Limb (tissue), 2 donors: ENCODE results near the gene PIM1.
A peak's percentile ranks its signal among the peaks of the same experiment; 100 is the strongest.
"Not testable (repeated sequence)": the region's sequence is repeated elsewhere in the genome, so short reads cannot be mapped to it uniquely, and the experiment has no call there.

Experiments
- DNase-seq, 2 donors: peaks; one replicate each; pipeline ENCODE4 v3.0.0-alpha.2; 2016; ENCODE audit errors: extremely low spot score in 2 of 2

Gene PIM1

DNA sequence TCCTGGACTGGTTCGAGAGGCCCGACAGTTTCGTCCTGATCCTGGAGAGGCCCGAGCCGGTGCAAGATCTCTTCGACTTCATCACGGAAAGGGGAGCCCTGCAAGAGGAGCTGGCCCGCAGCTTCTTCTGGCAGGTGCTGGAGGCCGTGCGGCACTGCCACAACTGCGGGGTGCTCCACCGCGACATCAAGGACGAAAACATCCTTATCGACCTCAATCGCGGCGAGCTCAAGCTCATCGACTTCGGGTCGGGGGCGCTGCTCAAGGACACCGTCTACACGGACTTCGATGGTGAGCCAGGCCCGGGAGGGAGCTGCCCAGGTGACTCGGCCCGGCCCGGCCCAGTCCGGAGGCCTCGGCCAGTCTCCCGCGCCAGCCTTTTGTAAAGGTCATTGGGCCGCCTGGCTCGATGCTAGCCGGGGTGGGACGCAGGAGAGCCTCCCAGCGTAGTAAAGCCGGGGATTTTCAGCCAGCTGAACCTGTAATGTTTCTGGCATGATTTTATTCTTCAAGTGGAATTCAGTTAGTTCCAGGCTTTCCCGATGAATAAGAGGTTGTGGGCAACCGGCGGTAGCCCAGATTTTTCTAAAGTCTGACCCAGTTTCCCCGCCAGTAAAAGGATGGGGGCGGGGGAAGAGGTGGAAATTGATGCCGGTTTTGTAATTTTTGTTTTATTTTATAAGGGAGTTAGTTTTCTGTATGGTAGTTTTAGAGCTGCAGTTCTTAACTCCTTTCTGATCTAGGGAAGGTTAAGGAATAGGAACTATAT is 1.4 kb downstream of the PIM1 start:
- peak in 1 of 2 donors; percentile 64 for DNase-seq

DNA sequence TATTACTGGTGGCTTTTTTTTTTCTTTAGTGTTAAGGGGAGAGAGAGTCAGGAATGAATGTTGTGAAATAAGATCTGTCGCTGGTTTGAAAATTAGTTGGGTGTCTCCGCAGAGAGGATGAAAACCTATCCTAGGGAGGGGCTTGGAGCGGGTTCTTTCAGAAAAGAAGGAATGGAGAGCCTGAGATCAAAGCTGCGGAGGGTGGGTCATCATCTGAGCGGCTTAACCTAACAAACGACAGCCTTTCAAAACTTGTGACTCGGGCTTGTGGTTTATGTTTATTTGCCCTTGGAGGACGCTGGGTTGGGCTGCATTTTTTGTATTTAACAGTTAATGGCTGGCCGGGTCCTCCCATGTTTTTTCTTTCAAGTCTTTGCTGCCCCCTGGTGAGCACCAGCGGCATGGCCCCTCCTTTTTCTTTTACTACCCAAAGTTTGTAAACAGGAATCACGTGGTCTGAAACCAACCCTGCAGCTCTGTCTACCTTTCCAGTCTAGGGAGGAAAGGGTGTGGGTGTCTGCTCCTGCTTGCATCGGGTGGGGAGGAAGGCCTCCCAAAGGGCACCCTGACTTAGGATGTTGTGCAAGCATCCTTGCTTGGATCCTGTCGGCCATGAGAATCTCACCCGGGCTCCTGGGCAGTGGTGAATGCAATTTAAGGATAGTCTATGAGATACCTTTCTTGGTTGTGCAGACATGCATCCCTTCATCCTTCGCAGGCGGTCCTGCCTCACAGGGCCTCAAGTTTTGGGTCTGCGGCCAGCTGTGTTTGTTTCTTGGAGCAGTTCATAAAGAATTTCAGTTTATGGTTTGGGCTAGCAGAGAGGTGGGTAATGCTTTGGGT is 2.2 kb downstream of the PIM1 start:
- DNase-seq: peak; percentile 91 to 92

DNA sequence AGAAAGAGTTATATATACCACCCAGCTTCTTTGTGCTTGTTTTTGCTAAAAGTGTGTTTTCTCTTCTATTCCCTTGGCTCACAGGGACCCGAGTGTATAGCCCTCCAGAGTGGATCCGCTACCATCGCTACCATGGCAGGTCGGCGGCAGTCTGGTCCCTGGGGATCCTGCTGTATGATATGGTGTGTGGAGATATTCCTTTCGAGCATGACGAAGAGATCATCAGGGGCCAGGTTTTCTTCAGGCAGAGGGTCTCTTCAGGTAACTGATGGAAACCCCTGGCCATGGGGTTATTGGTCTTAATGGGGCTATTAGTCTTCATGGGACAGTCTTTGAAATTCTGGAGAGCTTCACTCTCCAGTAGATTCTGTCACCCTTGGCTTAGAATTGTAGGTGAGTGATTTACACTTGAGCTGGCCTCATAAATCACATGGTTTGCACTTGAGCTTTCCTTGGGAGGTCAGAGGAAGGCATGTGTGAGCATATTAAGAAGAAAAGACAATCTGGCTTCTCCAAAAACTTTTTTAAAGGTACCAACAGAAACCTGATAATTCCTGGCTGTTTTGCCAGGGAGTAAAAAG is 3.0 kb downstream of the PIM1 start:
- no peak for DNase-seq

DNA sequence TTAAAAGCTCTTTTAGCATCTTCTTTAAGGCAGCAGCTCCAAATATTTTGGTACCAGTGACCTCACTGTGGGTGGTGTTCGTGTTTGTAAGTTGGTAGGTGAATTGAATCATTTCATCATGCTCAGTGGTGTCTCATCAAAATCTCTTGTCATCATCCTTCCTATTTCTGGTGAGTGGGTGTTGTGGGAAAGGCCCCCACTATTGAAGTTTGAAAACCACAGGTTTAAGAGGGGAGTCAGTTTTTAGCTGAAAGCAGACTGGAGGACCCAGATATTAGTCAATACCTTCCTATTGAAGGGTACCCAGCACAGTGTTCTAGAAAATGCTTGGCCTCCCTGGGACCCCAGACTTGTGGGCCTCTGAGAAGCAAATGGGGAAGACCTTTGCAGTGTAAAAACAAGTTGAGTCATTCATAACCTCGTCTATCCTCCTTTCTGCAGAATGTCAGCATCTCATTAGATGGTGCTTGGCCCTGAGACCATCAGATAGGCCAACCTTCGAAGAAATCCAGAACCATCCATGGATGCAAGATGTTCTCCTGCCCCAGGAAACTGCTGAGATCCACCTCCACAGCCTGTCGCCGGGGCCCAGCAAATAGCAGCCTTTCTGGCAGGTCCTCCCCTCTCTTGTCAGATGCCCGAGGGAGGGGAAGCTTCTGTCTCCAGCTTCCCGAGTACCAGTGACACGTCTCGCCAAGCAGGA is 3.7 kb downstream of the PIM1 start:
- no peak for DNase-seq

DNA sequence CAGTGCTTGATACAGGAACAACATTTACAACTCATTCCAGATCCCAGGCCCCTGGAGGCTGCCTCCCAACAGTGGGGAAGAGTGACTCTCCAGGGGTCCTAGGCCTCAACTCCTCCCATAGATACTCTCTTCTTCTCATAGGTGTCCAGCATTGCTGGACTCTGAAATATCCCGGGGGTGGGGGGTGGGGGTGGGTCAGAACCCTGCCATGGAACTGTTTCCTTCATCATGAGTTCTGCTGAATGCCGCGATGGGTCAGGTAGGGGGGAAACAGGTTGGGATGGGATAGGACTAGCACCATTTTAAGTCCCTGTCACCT is 4.2 kb downstream of the PIM1 start:
- no peak for DNase-seq

DNA sequence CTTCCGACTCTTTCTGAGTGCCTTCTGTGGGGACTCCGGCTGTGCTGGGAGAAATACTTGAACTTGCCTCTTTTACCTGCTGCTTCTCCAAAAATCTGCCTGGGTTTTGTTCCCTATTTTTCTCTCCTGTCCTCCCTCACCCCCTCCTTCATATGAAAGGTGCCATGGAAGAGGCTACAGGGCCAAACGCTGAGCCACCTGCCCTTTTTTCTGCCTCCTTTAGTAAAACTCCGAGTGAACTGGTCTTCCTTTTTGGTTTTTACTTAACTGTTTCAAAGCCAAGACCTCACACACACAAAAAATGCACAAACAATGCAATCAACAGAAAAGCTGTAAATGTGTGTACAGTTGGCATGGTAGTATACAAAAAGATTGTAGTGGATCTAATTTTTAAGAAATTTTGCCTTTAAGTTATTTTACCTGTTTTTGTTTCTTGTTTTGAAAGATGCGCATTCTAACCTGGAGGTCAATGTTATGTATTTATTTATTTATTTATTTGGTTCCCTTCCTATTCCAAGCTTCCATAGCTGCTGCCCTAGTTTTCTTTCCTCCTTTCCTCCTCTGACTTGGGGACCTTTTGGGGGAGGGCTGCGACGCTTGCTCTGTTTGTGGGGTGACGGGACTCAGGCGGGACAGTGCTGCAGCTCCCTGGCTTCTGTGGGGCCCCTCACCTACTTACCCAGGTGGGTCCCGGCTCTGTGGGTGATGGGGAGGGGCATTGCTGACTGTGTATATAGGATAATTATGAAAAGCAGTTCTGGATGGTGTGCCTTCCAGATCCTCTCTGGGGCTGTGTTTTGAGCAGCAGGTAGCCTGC is 4.8 kb downstream of the PIM1 start:
- DNase-seq: no peak

DNA sequence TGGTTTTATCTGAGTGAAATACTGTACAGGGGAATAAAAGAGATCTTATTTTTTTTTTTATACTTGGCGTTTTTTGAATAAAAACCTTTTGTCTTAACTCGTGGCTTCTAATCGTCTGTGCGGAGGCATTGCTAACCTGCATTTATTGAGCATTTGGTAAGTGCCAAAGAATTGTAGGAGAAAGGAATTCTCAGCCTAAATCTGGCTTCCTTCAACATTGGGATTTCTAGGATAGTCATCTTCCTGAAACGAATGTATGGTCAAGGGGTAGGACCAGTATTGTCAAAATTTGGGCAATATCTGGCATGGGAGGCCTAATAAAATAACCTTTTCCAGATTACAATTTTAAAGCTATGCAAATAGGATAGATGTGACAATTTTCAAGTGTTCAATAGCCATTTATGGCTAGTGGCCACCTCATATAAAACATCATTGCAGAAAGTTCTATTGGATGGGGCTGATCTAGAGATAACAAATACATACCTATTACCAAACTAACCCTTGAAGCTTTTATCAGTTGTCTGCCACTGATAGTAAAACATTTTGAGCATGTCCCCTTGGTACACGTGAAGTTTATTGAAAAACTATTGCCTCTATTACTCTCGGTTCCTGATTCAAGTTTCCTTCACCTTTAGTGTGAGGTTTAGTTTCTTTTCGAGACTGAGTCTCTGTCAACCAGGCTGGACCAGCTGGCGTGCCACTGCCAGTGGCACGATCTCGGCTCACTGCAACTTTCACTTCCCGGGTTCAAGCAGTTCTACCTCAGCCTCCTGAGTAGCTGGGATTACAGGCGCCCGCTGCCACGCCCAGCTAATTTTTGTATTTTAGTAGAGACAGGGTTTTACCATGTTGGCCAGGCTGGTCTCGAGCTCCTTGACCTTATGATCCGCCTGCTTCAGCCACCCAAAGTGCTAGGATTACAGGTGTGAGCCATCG is 5.6 kb downstream of the PIM1 start:
- no peak for DNase-seq

DNA sequence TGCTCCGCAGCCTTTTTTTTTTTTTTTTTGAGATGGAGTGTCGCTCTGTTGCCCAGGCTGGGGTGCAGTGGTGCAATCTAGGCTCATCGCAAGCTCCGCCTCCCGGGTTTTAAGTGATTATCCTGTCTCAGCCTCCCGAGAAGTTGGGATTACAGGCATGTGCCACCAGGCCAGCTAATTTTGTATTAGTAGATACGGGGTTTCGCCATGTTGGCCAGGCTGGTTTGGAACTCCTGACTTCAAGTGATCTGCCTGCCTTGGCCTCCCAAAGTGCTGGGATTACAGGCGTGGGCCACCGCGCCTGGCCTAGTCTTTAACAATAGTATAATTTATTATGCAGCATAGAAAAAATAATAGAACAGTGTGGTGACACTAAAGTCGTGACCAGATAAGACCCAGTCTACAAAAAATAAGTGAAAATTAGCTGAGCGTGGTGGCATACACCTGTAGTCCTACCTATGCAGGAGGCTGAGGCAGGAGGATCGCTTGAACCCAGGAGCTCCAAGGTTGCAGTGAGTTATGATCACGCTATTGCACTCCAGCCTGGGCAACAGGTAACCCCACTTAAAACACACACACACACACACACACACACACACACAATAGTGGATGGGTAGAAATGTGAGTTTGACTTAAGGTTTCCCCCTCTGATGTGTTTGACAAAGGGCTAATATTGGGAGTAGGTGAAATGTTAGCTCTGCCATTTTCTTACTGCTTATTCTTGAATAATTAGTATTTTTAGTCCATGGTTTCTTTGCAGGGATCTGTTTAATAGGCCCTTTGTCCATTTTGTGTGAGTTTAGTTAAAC is 6.5 kb downstream of the PIM1 start:
- DNase-seq: no peak

DNA sequence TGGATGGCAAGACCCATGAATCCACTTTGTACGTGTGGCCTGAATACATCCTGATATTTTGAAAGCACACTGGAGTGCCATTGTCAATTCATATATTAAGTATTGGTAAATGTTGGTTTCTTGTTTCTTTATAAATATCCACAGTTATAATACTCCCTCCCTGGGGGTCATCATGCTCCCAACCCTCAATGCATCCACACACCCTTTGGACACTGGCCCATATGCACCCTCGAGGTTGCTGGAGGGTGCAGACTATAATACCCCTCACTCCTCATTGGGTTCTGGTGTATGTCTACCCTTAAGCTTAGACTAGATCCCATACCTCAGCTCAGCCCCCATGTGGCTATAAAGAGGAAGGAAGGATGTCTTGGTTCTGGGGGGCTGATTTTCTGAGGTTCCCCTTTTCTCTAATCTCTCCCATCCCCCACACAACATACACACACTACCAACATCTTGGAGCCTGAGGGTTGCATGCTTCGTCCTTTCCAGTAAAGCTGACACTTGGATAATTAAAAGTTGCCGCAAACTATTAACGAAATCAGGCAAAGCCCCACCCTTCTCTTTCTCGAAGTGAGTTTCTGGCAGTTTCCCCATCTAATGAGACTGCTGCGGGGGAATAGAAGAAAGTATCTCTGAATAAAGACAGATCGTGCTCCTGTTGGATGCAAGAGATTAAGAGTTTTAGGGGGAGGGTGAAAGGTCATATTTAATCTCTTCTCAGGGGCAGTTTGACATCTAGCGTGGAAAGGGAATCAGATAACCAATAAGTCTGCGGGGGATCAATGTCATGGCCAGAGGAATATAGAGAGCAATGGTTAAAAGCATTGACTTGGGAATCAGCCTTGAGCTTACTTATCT is 7.4 kb downstream of the PIM1 start:
- DNase-seq: no peak

DNA sequence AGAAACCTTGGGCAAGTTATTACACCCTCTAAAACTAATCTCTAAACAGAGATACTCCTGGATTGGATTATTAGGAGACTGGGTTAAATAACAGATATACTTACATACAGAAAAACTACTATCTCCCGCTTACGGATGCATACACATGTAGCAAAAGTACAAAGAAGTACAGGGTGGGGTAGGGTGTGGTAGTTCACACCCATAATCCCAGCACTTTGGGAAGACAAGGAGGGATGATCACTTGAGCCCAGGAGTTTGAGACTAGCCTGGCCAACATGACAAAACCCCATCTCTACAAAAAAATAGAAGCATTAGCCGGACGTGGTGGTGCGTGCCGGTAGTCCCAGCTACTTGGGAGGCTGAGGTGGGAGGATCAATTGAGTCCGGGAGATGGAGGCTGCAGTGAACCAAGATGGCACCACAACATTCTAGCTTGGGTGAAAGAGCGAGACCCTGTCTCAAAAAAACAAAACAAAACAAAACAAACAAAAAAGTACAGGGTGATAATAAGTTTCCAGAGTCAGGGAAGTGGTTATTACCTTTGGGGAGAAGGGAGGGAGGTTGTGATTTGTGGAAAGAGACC is 8.1 kb downstream of the PIM1 start:
- DNase-seq: no peak

DNA sequence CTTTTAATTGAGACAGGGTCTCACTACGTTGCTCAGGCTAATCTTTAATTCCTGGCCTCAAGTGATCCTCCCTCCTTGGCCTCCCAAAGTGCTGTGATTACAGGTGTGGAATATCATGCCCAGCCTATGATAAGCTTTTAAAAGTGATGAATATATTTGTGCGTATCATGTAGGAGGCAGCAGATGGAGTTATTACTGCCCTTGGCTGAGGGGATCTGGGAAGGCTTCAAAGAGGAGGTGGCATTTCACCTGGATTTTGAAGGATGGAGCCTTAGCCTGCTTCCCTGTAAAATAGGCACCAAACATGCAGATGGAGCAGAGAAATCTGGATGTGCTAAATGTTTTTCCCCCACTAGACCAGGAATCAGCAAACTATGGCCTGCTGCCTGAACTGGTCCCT is 10.1 kb downstream of the PIM1 start:
- DNase-seq: no peak

DNA sequence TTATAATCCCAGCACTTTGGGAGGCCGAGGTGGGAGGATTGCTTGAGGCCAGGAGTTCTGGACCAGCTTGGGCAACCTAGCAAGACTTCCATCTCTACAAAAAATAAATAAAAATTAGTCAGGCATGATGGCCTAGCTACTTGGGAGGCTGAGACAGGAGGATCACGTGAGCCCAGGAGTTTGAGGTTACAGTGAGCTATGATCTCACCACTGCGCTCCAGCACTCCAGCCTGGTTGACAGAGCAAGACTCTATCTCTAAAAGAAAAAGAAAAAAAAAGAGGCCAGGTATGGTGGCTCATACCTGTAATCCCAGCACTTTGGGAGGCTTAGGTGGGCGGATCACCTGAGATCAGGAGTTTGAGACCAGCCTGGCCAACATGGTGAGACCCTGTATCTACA is 10.7 kb downstream of the PIM1 start:
- not testable (repeated sequence) for DNase-seq

DNA sequence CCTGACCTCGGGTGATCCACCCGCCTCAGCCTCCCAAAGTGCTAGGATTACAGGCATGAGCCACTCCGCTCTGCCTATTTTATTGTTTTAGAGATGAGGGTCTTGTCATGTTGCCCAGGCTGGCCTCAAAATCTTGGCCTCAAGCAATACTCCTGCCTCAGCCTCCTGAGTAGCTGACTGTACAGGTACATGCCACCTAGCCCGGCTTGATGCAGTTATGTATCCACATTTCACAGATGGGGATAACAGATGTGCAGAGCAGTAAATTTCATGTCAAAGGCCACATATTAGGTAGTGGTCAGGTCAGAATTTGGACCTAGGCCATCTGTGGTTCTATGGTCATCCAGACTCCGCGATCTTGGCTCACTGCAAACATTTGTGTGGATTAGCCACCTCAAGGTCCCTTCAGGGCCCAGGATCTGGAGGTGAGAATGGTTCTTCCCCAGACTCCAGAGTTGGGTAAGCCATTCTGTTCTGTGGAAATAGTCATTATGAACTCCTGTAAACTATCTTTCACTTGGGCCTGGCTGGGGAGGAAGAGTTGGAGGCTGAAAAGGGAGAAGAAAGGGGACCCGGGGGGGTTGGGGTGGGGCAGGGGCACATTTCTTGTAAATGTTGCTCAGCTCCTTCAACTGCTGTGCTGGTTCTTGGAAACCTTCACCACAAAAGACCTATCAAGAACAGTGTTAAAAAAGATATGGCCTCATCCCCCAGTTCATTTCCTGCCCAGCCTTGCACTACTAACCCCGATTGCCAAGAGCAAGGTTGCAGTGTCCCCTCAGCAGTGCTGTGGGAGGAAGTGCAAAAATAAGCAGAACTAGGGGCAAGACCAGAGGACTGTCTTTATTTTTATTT is 13.0 kb downstream of the PIM1 start:
- DNase-seq: no peak

DNA sequence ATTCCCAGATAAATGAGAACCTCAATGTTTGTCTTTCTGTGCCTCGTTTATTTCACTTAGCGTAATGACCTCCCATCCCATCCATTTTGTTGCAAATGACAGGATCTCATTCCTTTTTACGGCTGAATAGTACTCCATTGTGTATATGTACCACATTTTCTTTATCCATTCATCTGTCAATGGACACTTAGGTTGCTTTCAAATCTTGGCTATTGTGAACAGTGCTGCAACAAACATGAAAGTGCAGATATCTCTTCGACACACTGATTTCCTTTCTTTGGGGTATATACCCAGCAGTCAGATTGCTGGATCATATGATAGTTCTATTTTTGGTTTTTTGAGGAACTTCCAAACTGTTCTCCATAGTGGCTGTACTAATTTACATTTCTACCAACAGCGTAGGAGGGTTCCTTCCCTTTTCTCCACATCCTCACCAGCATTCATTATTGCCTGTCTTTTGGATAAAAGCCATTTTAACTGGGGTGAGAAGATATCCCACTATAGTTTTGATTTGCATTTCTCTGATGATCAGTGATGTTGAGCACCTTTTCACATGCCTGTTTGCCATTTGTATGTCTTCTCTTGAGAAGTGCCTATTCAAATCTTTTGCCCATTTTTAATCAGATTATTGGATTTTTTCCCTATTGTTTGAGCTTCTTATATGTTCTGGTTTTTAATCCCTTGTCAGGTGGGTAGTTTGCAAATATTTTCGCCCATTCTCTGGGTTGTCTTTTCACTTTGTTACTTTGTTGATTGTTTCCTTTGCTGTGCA is 16.2 kb downstream of the PIM1 start:
- not testable (repeated sequence) for DNase-seq

DNA sequence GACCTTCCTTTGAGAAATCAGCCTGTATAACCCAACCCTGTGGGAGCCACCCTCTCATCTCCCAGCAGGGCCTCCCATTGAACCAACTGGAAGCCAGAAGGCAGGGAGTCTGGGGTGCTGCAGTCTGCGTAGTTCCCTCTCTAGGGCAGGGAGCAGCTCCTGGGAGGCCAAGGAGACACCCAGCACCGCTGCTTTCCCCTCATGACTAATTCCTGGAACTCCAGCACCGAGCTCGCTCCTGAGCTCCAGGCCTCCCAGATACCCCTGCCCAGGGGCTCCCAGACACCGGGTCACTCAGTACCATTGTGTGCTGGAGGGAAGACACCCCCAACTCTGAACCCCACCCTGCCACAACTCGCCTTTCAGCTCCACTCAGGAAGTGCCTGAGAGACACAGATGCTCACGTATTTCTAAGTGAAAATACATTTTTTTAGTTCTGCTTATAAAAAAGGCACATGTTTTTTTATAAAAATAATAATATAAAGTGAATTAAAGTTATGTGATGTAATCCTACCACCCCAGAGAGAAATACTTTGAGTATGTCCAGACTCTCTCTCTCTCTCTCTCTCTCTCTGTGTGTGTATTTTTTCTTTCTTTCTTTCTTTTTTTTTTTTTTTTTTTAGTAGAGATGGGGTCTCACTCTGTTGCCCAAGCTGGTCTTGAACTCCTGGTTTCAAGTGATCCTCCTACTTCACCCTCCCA is 17.5 kb downstream of the PIM1 start:
- no peak for DNase-seq
